HG03139 (cell line): ENCODE measurements around the gene ACTR6.
"Not testable (repeated sequence)": the region's sequence is repeated elsewhere in the genome, so short reads cannot be mapped to it uniquely, and the experiment has no call there.

ENCODE experiments used
- ATAC-seq: cut with Tn5 transposase; IDR thresholded peaks from one replicate; pipeline ENCODE4 v1.9.1; 2021; ENCODE audit not compliant: unreplicated experiment

Gene ACTR6

DNA sequence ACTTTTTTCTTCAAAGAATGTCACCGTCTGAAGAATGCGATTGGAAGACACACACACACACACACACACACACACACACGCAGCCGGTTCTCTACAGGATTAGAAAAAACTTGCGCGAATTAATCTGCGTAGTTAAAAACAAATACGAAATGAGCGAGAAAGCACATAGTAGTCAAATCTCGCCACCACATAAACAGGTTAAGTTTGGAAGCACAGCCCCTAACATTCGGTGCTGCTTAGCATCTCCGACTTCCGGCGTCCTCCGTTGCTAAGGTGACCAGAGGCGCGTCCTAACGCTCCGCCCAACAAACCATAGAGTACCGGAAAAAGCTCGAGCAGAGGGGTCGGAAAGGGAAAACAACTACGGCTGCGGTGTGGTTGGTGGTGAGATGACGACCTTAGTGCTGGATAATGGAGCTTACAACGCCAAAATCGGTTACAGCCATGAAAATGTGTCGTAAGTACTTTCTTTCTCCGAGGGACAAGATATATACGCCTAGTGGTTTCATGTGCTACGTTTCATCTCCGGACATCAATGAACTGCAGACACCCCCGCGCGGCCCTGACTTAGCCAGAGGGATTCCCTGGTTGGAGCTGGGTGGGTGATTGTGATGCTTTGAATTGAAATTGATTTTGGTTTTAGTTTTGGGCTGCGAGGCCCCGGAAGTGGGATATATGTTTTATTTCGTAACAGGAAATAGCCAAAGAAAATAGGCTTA lies at the start of gene ACTR6:
ACTR6 (plus strand) TSS at position 353 of the 719 bp plus-strand sequence; CDS start at position 390, 37 bp downstream.
- ATAC-seq, result peak; percentile 91

- no peak for ATAC-seq
These were observed 48.8 kb upstream of the ACTR6 start for GRCh38 chr12:100151769-100152168.

DNA sequence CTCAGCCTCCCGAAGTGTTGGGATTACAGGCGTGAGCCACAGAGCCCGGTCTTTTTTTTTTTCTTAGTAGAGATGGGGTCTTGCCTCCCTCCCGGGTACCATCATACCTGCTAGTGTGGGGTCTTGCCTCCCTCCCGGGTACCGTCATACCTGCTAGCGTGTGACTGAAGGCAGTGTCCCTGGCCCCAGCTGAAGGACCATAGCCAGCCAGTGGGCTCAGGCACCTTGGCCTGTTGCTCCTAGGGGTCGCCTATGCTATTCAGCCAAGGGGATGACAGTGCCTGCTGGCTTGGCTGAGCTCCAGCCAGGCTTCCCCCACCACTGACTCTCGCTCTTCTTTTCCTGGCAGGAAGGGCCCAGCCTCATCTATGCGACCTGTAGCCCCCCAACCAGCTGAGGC lies 47.5 kb upstream of the ACTR6 start:
- ATAC-seq, result no peak

- ATAC-seq, result peak; percentile 76
These were observed 46.0 kb upstream of the ACTR6 start for GRCh38 chr12:100154474-100155247.

DNA sequence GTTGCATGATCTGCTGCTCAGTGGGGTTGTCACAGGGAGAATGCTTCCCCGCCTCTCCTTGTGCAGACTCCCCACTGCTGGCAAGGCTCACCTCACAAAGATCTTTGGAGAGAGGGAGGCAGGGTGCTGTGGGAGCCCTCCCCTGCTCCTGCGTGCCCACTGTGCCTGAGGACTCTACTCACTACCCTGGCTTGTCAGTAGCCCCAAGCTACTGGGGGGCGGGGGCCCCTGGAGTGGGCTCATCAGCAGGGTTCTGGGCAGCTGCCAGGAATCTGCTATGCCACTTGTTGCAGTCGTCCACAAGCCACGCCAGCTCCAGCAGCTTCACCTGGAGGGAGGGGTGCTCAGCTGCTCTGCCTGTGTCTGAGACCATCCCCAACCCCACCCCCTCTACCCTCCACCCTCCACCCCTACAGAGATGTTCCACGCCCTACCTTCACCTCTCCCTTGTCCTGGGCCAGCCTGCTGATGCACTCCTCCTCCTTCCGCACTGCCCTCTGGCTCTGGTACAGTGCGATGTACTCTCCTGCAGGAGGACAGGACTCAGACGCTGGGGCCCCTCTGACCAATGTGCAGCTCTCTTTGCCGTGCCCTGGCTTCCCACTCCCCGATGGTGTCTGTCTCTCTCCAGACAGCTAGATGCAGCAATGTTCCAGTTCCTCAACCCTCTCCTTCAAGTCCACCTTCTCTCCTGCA lies 43.7 kb upstream of the ACTR6 start:
- no peak for ATAC-seq

- no peak for ATAC-seq
These were observed 43.2 kb upstream of the ACTR6 start for GRCh38 chr12:100157427-100157821.

DNA sequence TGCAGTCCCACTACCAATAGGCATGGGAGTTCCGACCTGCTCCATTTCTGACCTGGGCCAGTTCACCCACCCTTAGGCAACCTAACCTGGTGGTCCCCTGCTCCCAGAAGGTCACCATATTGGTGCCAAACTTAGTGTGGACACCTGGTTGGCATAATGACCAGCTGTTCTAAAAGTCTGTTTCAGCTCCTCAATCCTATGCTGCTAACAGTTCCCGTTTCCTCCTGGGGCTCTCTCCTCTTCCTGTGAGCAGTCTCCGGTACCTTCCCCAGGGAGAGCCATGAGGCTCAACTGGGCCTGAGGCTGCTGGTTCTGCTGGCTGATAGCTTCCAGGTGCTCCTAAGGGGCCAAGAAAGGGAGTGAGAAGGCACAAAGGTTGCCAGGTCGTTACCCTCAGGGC lies 42.1 kb upstream of the ACTR6 start:
- ATAC-seq, result no peak

GRCh38 chr12:100159391-100160104 lies 41.1 kb upstream of the ACTR6 start:
- no peak for ATAC-seq

DNA sequence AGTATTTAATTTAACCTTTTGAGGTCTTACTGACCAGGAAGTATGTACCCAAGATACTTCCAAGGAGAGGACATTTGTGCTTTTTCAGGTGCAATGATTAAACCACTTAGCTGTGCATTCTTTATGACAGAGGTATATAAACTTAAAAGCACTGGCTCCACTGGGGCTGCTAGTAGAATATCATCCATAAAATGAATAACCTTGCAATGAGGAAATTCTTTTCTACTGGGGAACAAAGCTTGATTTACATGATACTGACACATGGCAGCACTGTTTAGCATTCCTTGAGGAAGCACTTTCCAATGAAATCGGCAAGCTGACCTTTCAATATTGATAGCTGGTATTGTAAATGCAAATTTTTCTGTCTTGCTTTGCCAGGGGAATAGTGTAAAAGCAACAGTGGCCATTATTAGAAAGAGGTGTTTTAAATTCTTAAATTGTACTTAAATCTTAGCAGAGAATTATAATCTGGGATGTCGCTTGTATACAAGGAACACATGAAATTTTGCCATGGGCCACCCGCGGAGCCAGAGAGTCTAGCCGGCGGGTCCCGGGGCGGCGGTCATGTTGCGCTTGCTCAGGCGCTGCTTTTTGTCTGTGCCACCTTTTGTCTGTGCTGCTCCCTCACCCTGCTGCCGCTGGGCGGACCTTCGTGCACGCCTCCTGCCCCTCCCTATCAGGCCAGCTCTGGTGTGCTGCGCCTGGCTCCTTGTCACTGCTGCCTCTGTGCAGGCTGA lies 37.0 kb upstream of the ACTR6 start:
- ATAC-seq, result peak; percentile 100

- ATAC-seq, result peak; percentile 20
These were observed 36.4 kb upstream of the ACTR6 start for GRCh38 chr12:100164153-100164704.

- ATAC-seq, result no peak
These were observed 35.3 kb upstream of the ACTR6 start for GRCh38 chr12:100165356-100165755.

DNA sequence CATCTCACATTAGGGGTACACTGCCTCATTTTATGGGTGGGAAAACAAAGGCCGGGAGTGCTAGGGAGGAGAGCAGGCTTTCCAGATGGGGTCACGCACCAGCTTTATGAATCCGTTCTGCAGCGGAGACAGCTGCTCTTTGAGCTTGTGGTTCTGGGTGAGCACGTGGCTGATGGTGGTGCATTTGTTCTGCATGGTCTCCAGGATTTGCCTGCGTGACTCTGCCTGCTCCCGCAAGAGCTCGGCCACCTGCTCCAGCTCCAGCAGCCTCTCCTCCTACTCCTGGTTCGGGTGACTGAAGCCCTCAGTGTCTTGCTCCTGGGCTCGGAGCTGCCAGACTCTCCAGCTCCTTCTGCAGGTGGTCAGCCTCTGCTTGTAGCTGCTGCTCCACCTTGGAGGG lies 34.4 kb upstream of the ACTR6 start:
- ATAC-seq, result no peak

DNA sequence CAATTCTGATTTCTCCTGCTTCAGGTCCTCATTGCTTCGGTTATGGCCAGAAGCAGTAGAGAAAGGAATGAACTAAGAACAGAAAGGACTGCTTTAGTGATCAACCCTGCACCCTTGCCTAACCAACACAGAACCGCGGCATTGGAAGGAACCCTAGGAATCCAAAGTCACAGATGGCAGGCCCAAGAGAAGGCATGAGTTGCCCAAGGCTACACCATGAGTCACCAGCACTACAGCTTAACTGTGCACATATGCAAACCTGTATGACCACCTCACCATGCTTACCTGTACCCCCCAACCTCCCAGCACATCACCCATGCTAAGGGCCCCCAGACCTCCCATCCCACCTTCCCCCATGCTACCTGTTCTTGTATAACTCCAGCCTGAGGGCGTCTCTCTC lies 32.1 kb upstream of the ACTR6 start:
- no peak for ATAC-seq

GRCh38 chr12:100169345-100169744 lies 31.3 kb upstream of the ACTR6 start:
- no peak for ATAC-seq

DNA sequence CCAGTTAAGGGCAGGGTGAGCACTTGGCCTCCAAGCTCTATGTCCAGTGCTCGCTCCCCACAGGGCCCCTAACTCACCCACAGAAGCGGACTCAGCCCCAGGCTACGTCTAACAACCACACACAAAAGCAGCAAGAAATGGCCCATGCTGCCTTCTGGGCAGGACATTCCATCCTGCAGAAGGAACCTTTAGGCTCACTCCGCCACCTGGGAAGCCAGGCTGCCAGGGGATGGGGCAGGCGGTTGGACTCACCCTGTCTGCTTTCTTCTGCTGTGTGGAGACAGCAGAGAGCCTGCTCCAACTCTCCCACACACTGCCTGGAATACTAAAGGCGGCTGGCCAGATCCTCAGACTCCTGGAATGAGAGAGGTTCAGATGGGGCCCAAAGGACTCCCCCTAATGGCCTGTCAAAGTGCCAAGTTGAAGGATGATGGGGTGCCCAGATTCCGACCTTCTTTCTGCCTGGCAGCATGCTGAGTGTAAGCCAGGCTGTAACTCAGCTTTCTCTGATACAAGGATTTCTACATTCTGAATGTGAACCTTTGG lies 30.2 kb upstream of the ACTR6 start:
- no peak for ATAC-seq

DNA sequence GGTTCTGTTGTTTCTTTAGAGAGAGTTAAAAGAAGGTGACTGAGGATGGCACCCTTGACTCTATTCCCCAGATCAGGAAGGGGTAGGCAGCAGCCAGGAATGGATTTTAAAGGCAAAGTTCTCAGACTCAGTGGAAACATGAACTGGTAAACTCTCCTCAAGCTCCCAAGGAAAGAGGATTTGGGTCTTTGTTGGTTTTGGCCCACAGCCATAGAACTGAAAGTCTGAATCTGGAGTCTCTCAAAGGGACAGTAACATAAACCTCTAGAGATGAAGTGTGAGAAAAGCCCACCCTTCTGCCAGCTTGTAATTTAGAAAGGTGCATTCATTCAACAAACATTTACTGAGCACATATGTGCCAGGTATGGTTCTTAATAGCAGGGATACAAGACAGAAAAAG lies 29.4 kb upstream of the ACTR6 start:
- no peak for ATAC-seq

- no peak for ATAC-seq
These were observed 27.5 kb upstream of the ACTR6 start for GRCh38 chr12:100173111-100173510.

DNA sequence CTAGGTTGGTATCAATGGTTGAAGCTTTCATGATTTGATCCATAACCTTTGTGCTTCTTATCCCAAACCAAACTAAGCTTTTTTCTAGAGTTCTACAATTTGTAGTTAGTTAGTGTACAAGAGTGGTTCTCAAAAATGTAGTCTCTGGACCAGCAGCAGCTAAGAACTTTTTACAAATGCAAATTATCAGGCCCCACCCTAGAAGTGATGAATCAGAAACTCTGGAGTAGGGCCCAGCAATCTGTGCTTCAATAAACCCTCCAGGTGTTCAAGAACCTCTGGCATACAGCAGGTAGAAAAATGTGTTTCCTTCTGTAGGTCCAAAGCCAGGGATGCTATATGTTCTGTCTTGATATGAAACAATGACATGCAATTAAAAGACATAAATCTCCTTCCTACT lies 26.1 kb upstream of the ACTR6 start:
- ATAC-seq, result no peak

DNA sequence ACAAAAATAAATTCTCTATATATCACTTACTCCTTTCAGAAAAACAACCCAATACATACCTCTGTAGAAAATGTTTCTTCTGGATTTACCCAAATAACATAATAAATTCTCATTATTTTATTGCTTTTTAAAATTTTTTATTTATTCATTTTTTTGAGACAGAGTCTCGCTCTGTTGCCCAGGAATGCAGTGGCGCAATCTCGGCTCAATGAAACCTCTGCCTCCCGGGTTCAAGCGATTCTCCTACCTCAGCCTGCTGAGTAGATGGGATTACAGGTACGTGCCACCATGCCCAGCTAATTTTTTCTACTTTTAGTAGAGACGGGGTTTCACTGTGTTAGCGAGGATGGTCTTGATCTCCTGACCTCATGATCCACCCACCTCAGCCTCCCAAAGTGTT lies 24.1 kb upstream of the ACTR6 start:
- not testable (repeated sequence) for ATAC-seq

DNA sequence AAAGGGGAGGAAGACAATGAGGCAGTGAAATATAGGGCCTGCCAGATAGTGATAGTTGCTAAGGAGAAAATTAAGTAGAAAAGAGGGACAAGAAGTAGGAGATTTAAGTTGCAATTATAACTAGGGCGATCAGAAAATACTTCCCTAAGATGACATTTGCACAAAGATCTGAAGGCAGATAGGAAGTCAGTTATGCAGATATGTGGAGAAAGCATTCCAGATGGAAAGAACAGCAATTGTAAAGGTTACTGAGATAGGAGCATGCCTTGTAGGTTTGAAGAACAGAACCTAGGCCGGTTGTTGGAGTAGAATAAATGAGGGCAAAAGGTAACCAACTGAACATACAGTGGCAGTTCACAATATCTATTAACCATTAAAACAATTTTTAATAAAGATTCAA lies 21.4 kb upstream of the ACTR6 start:
- ATAC-seq, result no peak
